ENCODE measurements around the gene RGS18.
"Not testable (repeated sequence)": the region's sequence is repeated elsewhere in the genome, so short reads cannot be mapped to it uniquely, and the experiment has no call there.

Gene RGS18

GRCh38 chr1:192171123-192171522 lies 12.9 kb downstream of the RGS18 start:
- Histone ChIP-seq H3K27me3 (ENCODE audit: low read depth) (no peaks in the 10 kb centered on the region), H3K36me3 (replicated peaks) (no peaks in the 10 kb centered on the region), H3K9me3 (no peaks in the 10 kb centered on the region), H3K4me3 (no peak overlapping the region), H3K4me1 (no peaks in the 10 kb centered on the region)
- no peak for DNase-seq (ENCODE audit: low spot score in 2 of 2)
- in situ Hi-C loops (cut with MboI; ENCODE audit: low sequenced_read_pairs) = no loop called here

- in situ Hi-C loops (cut with MboI; ENCODE audit: low sequenced_read_pairs) = no loop called here
- no peaks in the 10 kb centered on the region for H3K36me3 ChIP-seq (replicated peaks)
- no peaks in the 10 kb centered on the region for H3K27me3 ChIP-seq (ENCODE audit: low read depth)
- H3K4me1 ChIP-seq = no peaks in the 10 kb centered on the region
- DNase-seq (ENCODE audit: low spot score in 2 of 2) = no peak
- H3K9me3 ChIP-seq = no peaks in the 10 kb centered on the region
- no peak overlapping the region for H3K4me3 ChIP-seq
Measured at GRCh38 chr1:192175971-192176370, 17.7 kb downstream of the RGS18 start.

- in situ Hi-C loops (cut with MboI; ENCODE audit: low sequenced_read_pairs) = no loop called here
- no peaks in the 10 kb centered on the region for H3K27me3 ChIP-seq (ENCODE audit: low read depth)
- no peak for DNase-seq (ENCODE audit: low spot score in 2 of 2)
- no peak overlapping the region for H3K4me3 ChIP-seq
- H3K9me3 ChIP-seq = no peaks in the 10 kb centered on the region
- H3K36me3 ChIP-seq (replicated peaks) = no peaks in the 10 kb centered on the region
- H3K4me1 ChIP-seq = no peaks in the 10 kb centered on the region
Measured at GRCh38 chr1:192183788-192184187, 25.5 kb downstream of the RGS18 start.

- in situ Hi-C loops (cut with MboI; ENCODE audit: low sequenced_read_pairs) = no loop called here
- Histone ChIP-seq H3K36me3 (replicated peaks) (no peaks in the 10 kb centered on the region), H3K4me1 (no peaks in the 10 kb centered on the region), H3K4me3 (no peak overlapping the region), H3K9me3 (no peaks in the 10 kb centered on the region), H3K27me3 (ENCODE audit: low read depth) (no peaks in the 10 kb centered on the region)
- DNase-seq (ENCODE audit: low spot score in 2 of 2) = no peak
Measured at GRCh38 chr1:192186197-192186596, 27.9 kb downstream of the RGS18 start.

GRCh38 chr1:192190066-192190465 lies 31.8 kb downstream of the RGS18 start:
- no peak overlapping the region for H3K4me3 ChIP-seq
- no peaks in the 10 kb centered on the region for H3K27me3 ChIP-seq (ENCODE audit: low read depth)
- H3K36me3 ChIP-seq (replicated peaks) = no peaks in the 10 kb centered on the region
- no peaks in the 10 kb centered on the region for H3K4me1 ChIP-seq
- in situ Hi-C loops (cut with MboI; ENCODE audit: low sequenced_read_pairs) = no loop called here
- H3K9me3 ChIP-seq = no peaks in the 10 kb centered on the region
- no peak for DNase-seq (ENCODE audit: low spot score in 2 of 2)

GRCh38 chr1:192201303-192201702 lies 43.0 kb downstream of the RGS18 start:
- in situ Hi-C loops (cut with MboI; ENCODE audit: low sequenced_read_pairs) = no loop called here
- no peak for DNase-seq (ENCODE audit: low spot score in 2 of 2)

GRCh38 chr1:192224396-192224795 lies 66.1 kb downstream of the RGS18 start:
- H3K36me3 ChIP-seq (replicated peaks) = no peaks in the 10 kb centered on the region
- no peaks in the 10 kb centered on the region for H3K4me1 ChIP-seq
- in situ Hi-C loops (cut with MboI; ENCODE audit: low sequenced_read_pairs) = no loop called here
- no peaks in the 10 kb centered on the region for H3K9me3 ChIP-seq
- no peak for DNase-seq (ENCODE audit: low spot score in 2 of 2)
- no peak overlapping the region for H3K4me3 ChIP-seq
- H3K27me3 ChIP-seq (ENCODE audit: low read depth) = no peaks in the 10 kb centered on the region

More at GRCh38 chr1:192201303-192201702, 43.0 kb downstream of the RGS18 start:
- Histone ChIP-seq H3K27me3 (ENCODE audit: low read depth) (no peaks in the 10 kb centered on the region), H3K4me1 (no peaks in the 10 kb centered on the region), H3K4me3 (no peak overlapping the region), H3K9me3 (peaks cover 2% of the 10 kb centered on the region; the same call in 1 of the 2 replicates), H3K36me3 (replicated peaks) (no peaks in the 10 kb centered on the region)

GRCh38 chr1:192224846-192225245 lies 66.6 kb downstream of the RGS18 start:
- Histone ChIP-seq H3K27me3 (ENCODE audit: low read depth) (no peaks in the 10 kb centered on the region), H3K4me3 (no peak overlapping the region), H3K4me1 (no peaks in the 10 kb centered on the region), H3K36me3 (replicated peaks) (no peaks in the 10 kb centered on the region), H3K9me3 (no peaks in the 10 kb centered on the region)
- in situ Hi-C loops (cut with MboI; ENCODE audit: low sequenced_read_pairs) = no loop called here
- no peak for DNase-seq (ENCODE audit: low spot score in 2 of 2)

- H3K36me3 ChIP-seq (replicated peaks) = no peaks in the 10 kb centered on the region
- H3K9me3 ChIP-seq = no peaks in the 10 kb centered on the region
- in situ Hi-C loops (cut with MboI; ENCODE audit: low sequenced_read_pairs) = no loop called here
- H3K4me3 ChIP-seq = no peak overlapping the region
- H3K27me3 ChIP-seq (ENCODE audit: low read depth) = no peaks in the 10 kb centered on the region
- no peaks in the 10 kb centered on the region for H3K4me1 ChIP-seq
- no peak for DNase-seq (ENCODE audit: low spot score in 2 of 2)
Measured at GRCh38 chr1:192225266-192225665, 67.0 kb downstream of the RGS18 start.

- in situ Hi-C loops (cut with MboI; ENCODE audit: low sequenced_read_pairs) = no loop called here
- Histone ChIP-seq H3K36me3 (replicated peaks) (no peaks in the 10 kb centered on the region), H3K4me1 (no peaks in the 10 kb centered on the region), H3K9me3 (no peaks in the 10 kb centered on the region), H3K27me3 (ENCODE audit: low read depth) (no peaks in the 10 kb centered on the region), H3K4me3 (no peak overlapping the region)
- DNase-seq (ENCODE audit: low spot score in 2 of 2) = no peak
Measured at GRCh38 chr1:192225703-192226102, 67.4 kb downstream of the RGS18 start.

- no peaks in the 10 kb centered on the region for H3K27me3 ChIP-seq (ENCODE audit: low read depth)
- H3K36me3 ChIP-seq (replicated peaks) = no peaks in the 10 kb centered on the region
- H3K9me3 ChIP-seq = no peaks in the 10 kb centered on the region
- in situ Hi-C loops (cut with MboI; ENCODE audit: low sequenced_read_pairs) = no loop called here
- H3K4me1 ChIP-seq = no peaks in the 10 kb centered on the region
- no peak for DNase-seq (ENCODE audit: low spot score in 2 of 2)
- no peak overlapping the region for H3K4me3 ChIP-seq
Measured at GRCh38 chr1:192227330-192227729, 69.1 kb downstream of the RGS18 start.

GRCh38 chr1:192227980-192228379 lies 69.7 kb downstream of the RGS18 start:
- H3K9me3 ChIP-seq; H3K27me3 ChIP-seq (ENCODE audit: low read depth); H3K4me3 ChIP-seq; DNase-seq (ENCODE audit: low spot score in 2 of 2); in situ Hi-C loops (cut with MboI; ENCODE audit: low sequenced_read_pairs); H3K36me3 ChIP-seq (replicated peaks); H3K4me1 ChIP-seq: not testable (repeated sequence)

- no peak overlapping the region for H3K4me3 ChIP-seq
- no peaks in the 10 kb centered on the region for H3K9me3 ChIP-seq
- no peaks in the 10 kb centered on the region for H3K27me3 ChIP-seq (ENCODE audit: low read depth)
- in situ Hi-C loops (cut with MboI; ENCODE audit: low sequenced_read_pairs) = no loop called here
- H3K4me1 ChIP-seq = no peaks in the 10 kb centered on the region
- no peak for DNase-seq (ENCODE audit: low spot score in 2 of 2)
- H3K36me3 ChIP-seq (replicated peaks) = no peaks in the 10 kb centered on the region
Measured at GRCh38 chr1:192232817-192233417, 74.7 kb downstream of the RGS18 start.

- no peak for DNase-seq (ENCODE audit: low spot score in 2 of 2)
Measured at GRCh38 chr1:192235127-192235526, 76.9 kb downstream of the RGS18 start.

More at GRCh38 chr1:192235127-192235526, 76.9 kb downstream of the RGS18 start:
- Histone ChIP-seq H3K36me3 (replicated peaks) (no peaks in the 10 kb centered on the region), H3K27me3 (ENCODE audit: low read depth) (no peaks in the 10 kb centered on the region), H3K4me3 (no peak overlapping the region), H3K4me1 (no peaks in the 10 kb centered on the region), H3K9me3 (no peaks in the 10 kb centered on the region)
- in situ Hi-C loops (cut with MboI; ENCODE audit: low sequenced_read_pairs) = no loop called here

Measured in HAP-1 (cell line).